22Rv1 (cell line): Measurements from ENCODE around the gene APOL2.
"Not testable (repeated sequence)": the region's sequence is repeated elsewhere in the genome, so short reads cannot be mapped to it uniquely, and the experiment has no call there.

Experiments
- H3K27ac ChIP-seq: fragments of 450-650 bp; 2 replicates; pipeline ENCODE4 v1.5.1; 2017
- CTCF ChIP-seq: fragments of 450-650 bp; IDR thresholded peaks from 2 replicates; pipeline ENCODE4 v1.5.1; 2017; ENCODE audit warnings: mild to moderate bottlenecking
- ZFX ChIP-seq: fragments of 450-650 bp; IDR thresholded peaks from 2 replicates; pipeline ENCODE4 v1.6.1; 2017; ENCODE audit warnings: antibody characterized with exemption, borderline replicate concordance

Gene APOL2

GRCh38 chr22:36213586-36213985 is 25.7 kb downstream of the APOL2 start:
- TF ChIP-seq CTCF (no peak), ZFX (no peak)
- no peak overlapping the region for H3K27ac ChIP-seq

GRCh38 chr22:36212901-36213300 is 26.4 kb downstream of the APOL2 start:
- no peak overlapping the region for H3K27ac ChIP-seq
- TF ChIP-seq ZFX (no peak), CTCF (no peak)

- TF ChIP-seq ZFX, result no peak
- TF ChIP-seq CTCF, result no peak
- no peak overlapping the region for H3K27ac ChIP-seq
Observed at GRCh38 chr22:36211237-36211861, 28.0 kb downstream of the APOL2 start.

- H3K27ac ChIP-seq, result no peak overlapping the region
- TF ChIP-seq CTCF (no peak), ZFX (no peak)
Observed at GRCh38 chr22:36210224-36210623, 29.1 kb downstream of the APOL2 start.

GRCh38 chr22:36209488-36209908 is 29.8 kb downstream of the APOL2 start:
- H3K27ac ChIP-seq, result not testable (repeated sequence)

GRCh38 chr22:36208914-36209313 is 30.4 kb downstream of the APOL2 start:
- TF ChIP-seq CTCF (no peak), ZFX (no peak)
- no peak overlapping the region for H3K27ac ChIP-seq

GRCh38 chr22:36208162-36208765 is 31.1 kb downstream of the APOL2 start:
- TF ChIP-seq CTCF (no peak), ZFX (no peak)
- no peak overlapping the region for H3K27ac ChIP-seq

GRCh38 chr22:36206255-36206654 is 33.1 kb downstream of the APOL2 start:
- no peak for TF ChIP-seq CTCF
- TF ChIP-seq ZFX, result no peak
- no peak overlapping the region for H3K27ac ChIP-seq

- H3K27ac ChIP-seq, result not testable (repeated sequence)
Observed at GRCh38 chr22:36205573-36205972, 33.8 kb downstream of the APOL2 start.
